ENCODE results near the gene IL24. TPM values are rescaled to one million over a fixed set of nuclear protein-coding genes. Genes with fewer than 3 reads are reported as not detected.
A peak's percentile ranks its signal among the peaks of the same experiment; 100 is the strongest.

The IL24 gene
- total RNA-seq, 1 donor from 2014 or later = not detected

GRCh38 chr1:206868264-206868663 is 29.0 kb upstream of the IL24 start:
- H3K27me3 Mint-ChIP-seq (ENCODE audit: low read depth) = peaks cover 24% of the 10 kb centered on the region
- no peak for TF ChIP-seq CTCF (IDR thresholded peaks at IDR 0.05)

GRCh38 chr1:206872139-206872538 is 25.1 kb upstream of the IL24 start:
- H3K27me3 Mint-ChIP-seq (ENCODE audit: low read depth) = peaks cover 25% of the 10 kb centered on the region
- H3K27ac Mint-ChIP-seq (ENCODE audit: unreplicated experiment) = no peak overlapping the region

More at GRCh38 chr1:206868264-206868663, 29.0 kb upstream of the IL24 start:
- no peak overlapping the region for H3K4me3 Mint-ChIP-seq (ENCODE audit: unreplicated experiment)
- H3K36me3 Mint-ChIP-seq (ENCODE audit: low read depth) = no peaks in the 10 kb centered on the region
- H3K27ac Mint-ChIP-seq (ENCODE audit: unreplicated experiment) = no peak overlapping the region
- peaks cover 3% of the 10 kb centered on the region for H3K9me3 Mint-ChIP-seq (ENCODE audit: low read depth)
- peaks cover 7% of the 10 kb centered on the region for H3K4me1 Mint-ChIP-seq (ENCODE audit: low read depth)
- no peak for DNase-seq (ENCODE audit: low spot score)

GRCh38 chr1:206873603-206874188 is 23.5 kb upstream of the IL24 start:
- no peaks in the 10 kb centered on the region for H3K36me3 Mint-ChIP-seq (ENCODE audit: low read depth)
- no peaks in the 10 kb centered on the region for H3K4me1 Mint-ChIP-seq (ENCODE audit: low read depth)
- no peak overlapping the region for H3K4me3 Mint-ChIP-seq (ENCODE audit: unreplicated experiment)
- peaks cover 16% of the 10 kb centered on the region for H3K27me3 Mint-ChIP-seq (ENCODE audit: low read depth)
- no peak for DNase-seq (ENCODE audit: low spot score)
- TF ChIP-seq CTCF (IDR thresholded peaks at IDR 0.05) = no peak
- no peak overlapping the region for H3K27ac Mint-ChIP-seq (ENCODE audit: unreplicated experiment)
- H3K9me3 Mint-ChIP-seq (ENCODE audit: low read depth) = peaks cover 27% of the 10 kb centered on the region

More at GRCh38 chr1:206872139-206872538, 25.1 kb upstream of the IL24 start:
- TF ChIP-seq CTCF (IDR thresholded peaks at IDR 0.05) = no peak
- H3K36me3 Mint-ChIP-seq (ENCODE audit: low read depth) = no peaks in the 10 kb centered on the region
- DNase-seq (ENCODE audit: low spot score) = no peak
- H3K4me3 Mint-ChIP-seq (ENCODE audit: unreplicated experiment) = no peak overlapping the region
- H3K9me3 Mint-ChIP-seq (ENCODE audit: low read depth) = peaks cover 17% of the 10 kb centered on the region
- H3K4me1 Mint-ChIP-seq (ENCODE audit: low read depth) = no peaks in the 10 kb centered on the region

- Mint-ChIP-seq H3K27ac (ENCODE audit: unreplicated experiment) (no peak overlapping the region), H3K4me1 (ENCODE audit: low read depth) (no peaks in the 10 kb centered on the region), H3K36me3 (ENCODE audit: low read depth) (no peaks in the 10 kb centered on the region), H3K27me3 (ENCODE audit: low read depth) (peaks cover 4% of the 10 kb centered on the region), H3K9me3 (ENCODE audit: low read depth) (peaks cover 37% of the 10 kb centered on the region), H3K4me3 (ENCODE audit: unreplicated experiment) (no peak overlapping the region)
- no peak for DNase-seq (ENCODE audit: low spot score)
- TF ChIP-seq CTCF (IDR thresholded peaks at IDR 0.05) = no peak
Observed at GRCh38 chr1:206875752-206876377, 21.4 kb upstream of the IL24 start.

GRCh38 chr1:206878456-206878855 is 18.8 kb upstream of the IL24 start:
- H3K27me3 Mint-ChIP-seq (ENCODE audit: low read depth) = peaks cover 10% of the 10 kb centered on the region
- no peak overlapping the region for H3K4me3 Mint-ChIP-seq (ENCODE audit: unreplicated experiment)
- H3K36me3 Mint-ChIP-seq (ENCODE audit: low read depth) = no peaks in the 10 kb centered on the region
- H3K9me3 Mint-ChIP-seq (ENCODE audit: low read depth) = peaks cover 39% of the 10 kb centered on the region
- no peak for DNase-seq (ENCODE audit: low spot score)
- H3K4me1 Mint-ChIP-seq (ENCODE audit: low read depth) = no peaks in the 10 kb centered on the region
- no peak overlapping the region for H3K27ac Mint-ChIP-seq (ENCODE audit: unreplicated experiment)
- TF ChIP-seq CTCF (IDR thresholded peaks at IDR 0.05) = peak; percentile 7
